ENCODE results near the gene DNAH6.

DNA sequence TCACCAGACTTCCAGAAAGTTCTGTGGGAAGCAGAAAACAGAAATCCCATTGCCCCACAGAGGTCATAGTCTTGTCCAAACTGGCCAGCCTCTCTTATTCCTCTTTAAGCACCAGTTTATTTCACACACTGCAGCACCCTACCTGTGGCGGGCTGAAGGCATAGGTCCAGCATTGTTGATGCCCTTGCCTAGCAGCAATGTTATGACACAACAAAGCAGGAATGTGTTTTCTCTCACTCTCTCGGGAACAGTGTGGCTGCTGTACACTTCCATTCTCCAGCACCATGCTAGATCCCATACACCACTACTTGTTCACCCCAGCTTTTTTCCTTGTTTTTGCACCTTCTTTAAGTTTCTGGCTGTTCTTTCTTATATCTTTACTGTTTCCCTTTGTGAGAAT, 181.6 kb downstream of the DNAH6 start:
- TF ChIP-seq EZH2 (IDR thresholded peaks at IDR 0.05; ENCODE audit: borderline replicate concordance, low read length), result no peak
- TF ChIP-seq, protein P1, sequence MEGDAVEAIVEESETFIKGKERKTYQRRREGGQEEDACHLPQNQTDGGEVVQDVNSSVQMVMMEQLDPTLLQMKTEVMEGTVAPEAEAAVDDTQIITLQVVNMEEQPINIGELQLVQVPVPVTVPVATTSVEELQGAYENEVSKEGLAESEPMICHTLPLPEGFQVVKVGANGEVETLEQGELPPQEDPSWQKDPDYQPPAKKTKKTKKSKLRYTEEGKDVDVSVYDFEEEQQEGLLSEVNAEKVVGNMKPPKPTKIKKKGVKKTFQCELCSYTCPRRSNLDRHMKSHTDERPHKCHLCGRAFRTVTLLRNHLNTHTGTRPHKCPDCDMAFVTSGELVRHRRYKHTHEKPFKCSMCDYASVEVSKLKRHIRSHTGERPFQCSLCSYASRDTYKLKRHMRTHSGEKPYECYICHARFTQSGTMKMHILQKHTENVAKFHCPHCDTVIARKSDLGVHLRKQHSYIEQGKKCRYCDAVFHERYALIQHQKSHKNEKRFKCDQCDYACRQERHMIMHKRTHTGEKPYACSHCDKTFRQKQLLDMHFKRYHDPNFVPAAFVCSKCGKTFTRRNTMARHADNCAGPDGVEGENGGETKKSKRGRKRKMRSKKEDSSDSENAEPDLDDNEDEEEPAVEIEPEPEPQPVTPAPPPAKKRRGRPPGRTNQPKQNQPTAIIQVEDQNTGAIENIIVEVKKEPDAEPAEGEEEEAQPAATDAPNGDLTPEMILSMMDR (conservative IDR thresholded peaks at IDR 0.05 in 1 of 2, IDR thresholded peaks at IDR 0.05 in 1 of 2; ENCODE audit: extremely low read depth in 1 of 2, insufficient read depth in 1 of 2, low read depth in 1 of 2, low read length in 2 of 2), result no peak

Data from mammary epithelial cell (primary cell).